Neuronal stem cell (in vitro differentiated cells): ENCODE measurements around the gene ZNF778.

Experiments used
- DNase-seq: peaks from one replicate; pipeline ENCODE4 v3.0.0-alpha.2; 2013; ENCODE audit warnings: low spot score
- H2AFZ ChIP-seq: one replicate; pipeline ENCODE4 v1.6.1; 2013; ENCODE audit warnings: mild to moderate bottlenecking, low read length, inconsistent platforms
- H2AK5ac ChIP-seq: 2 replicates; pipeline ENCODE4 v1.6.1; 2013; ENCODE audit warnings: low read depth, mild to moderate bottlenecking, inconsistent platforms, low read length, moderate library complexity, mixed read lengths
- H2BK120ac ChIP-seq: 2 replicates; pipeline ENCODE4 v1.6.1; 2013; ENCODE audit warnings: low read depth, mild to moderate bottlenecking, inconsistent platforms, low read length, moderate library complexity, mixed read lengths
- H2BK12ac ChIP-seq: one replicate; pipeline ENCODE4 v1.6.1; 2013; ENCODE audit warnings: low read length, inconsistent platforms
- H2BK15ac ChIP-seq: 2 replicates; pipeline ENCODE4 v1.6.1; 2013; ENCODE audit warnings: mild to moderate bottlenecking, low read length, inconsistent platforms, mixed read lengths
- H2BK5ac ChIP-seq: one replicate; pipeline ENCODE4 v1.6.1; 2013; ENCODE audit warnings: inconsistent platforms, mild to moderate bottlenecking, low read length, moderate library complexity
- H3K14ac ChIP-seq: one replicate; pipeline ENCODE4 v1.6.1; 2013; ENCODE audit warnings: low read length, inconsistent platforms
- H3K18ac ChIP-seq: 2 replicates; pipeline ENCODE4 v1.6.1; 2013; ENCODE audit warnings: low read length, inconsistent platforms
- H3K23ac ChIP-seq: 2 replicates; pipeline ENCODE4 v1.6.1; 2013; ENCODE audit warnings: low read depth, mild to moderate bottlenecking, mixed read lengths, low read length, inconsistent platforms; ENCODE audit not compliant: poor library complexity
- H3K27ac ChIP-seq: replicated peaks from 3 replicates; pipeline ENCODE4 v1.5.1; 2013; ENCODE audit warnings: low read length, inconsistent platforms
- H3K27me3 ChIP-seq, 3 experiments: 2 replicates each; pipeline ENCODE4 v1.6.1; 2013; ENCODE audit warnings: low read length in 3 of 3, mild to moderate bottlenecking in 2 of 3, inconsistent platforms in 1 of 3, low read depth in 1 of 3, mixed read lengths in 1 of 3, moderate library complexity in 1 of 3; ENCODE audit not compliant: control insufficient read depth in 3 of 3, insufficient read depth in 3 of 3
- H3K36me3 ChIP-seq, 2 donors: replicated peaks in 1 of 2; 2 replicates each; pipeline ENCODE4 v1.6.1; 2013; ENCODE audit warnings: low read length in 2 of 2; ENCODE audit not compliant: control insufficient read depth in 2 of 2, insufficient read depth in 2 of 2
- H3K4ac ChIP-seq: 2 replicates; pipeline ENCODE4 v1.6.1; 2013; ENCODE audit warnings: inconsistent platforms, mild to moderate bottlenecking, low read length, moderate library complexity
- H3K4me1 ChIP-seq, 2 donors: 1 replicate in 1 of 2; 2 replicates in 1 of 2; pipeline ENCODE4 v1.6.1; 2013; ENCODE audit warnings: low read length in 2 of 2, low read depth in 1 of 2; ENCODE audit not compliant: control insufficient read depth in 2 of 2, insufficient read depth in 1 of 2
- H3K4me2 ChIP-seq: one replicate; pipeline ENCODE4 v1.6.1; 2013; ENCODE audit warnings: mild to moderate bottlenecking, low read length, inconsistent platforms; ENCODE audit not compliant: insufficient read depth, poor library complexity, severe bottlenecking
- H3K4me3 ChIP-seq, 2 donors: 2 replicates each; pipeline ENCODE4 v1.5.1; 2013; ENCODE audit warnings: low read length in 2 of 2, mild to moderate bottlenecking in 2 of 2, inconsistent platforms in 1 of 2, moderate library complexity in 1 of 2
- H3K79me1 ChIP-seq: one replicate; pipeline ENCODE4 v1.6.1; 2013; ENCODE audit warnings: low read depth, mild to moderate bottlenecking, inconsistent platforms, low read length, moderate library complexity
- H3K9ac ChIP-seq: one replicate; pipeline ENCODE4 v1.6.1; 2013; ENCODE audit warnings: mild to moderate bottlenecking, low read depth, low read length, inconsistent platforms; ENCODE audit not compliant: poor library complexity
- H3K9me3 ChIP-seq, 2 donors: replicated peaks in 1 of 2; 2 replicates each; pipeline versions ENCODE3 to v1.6.1; 2013; ENCODE audit warnings: low read length in 2 of 2, mild to moderate bottlenecking in 2 of 2, inconsistent platforms in 1 of 2, low read depth in 1 of 2, mixed read lengths in 1 of 2, moderate library complexity in 1 of 2; ENCODE audit not compliant: control insufficient read depth in 2 of 2, insufficient read depth in 1 of 2
- H4K8ac ChIP-seq: one replicate; pipeline ENCODE4 v1.6.1; 2013; ENCODE audit warnings: low read depth, mild to moderate bottlenecking, inconsistent platforms, low read length, moderate library complexity
- H4K91ac ChIP-seq: one replicate; pipeline ENCODE4 v1.6.1; 2013; ENCODE audit warnings: low read length, low read depth, mild to moderate bottlenecking, inconsistent platforms; ENCODE audit not compliant: poor library complexity
- WGBS, 2 donors: extraction: QIAGEN DNeasy Blood & Tissue Kit; methylation state at CpG; one replicate each; pipeline ENCODE4 v1.1.7; 2013; ENCODE audit warnings: missing lambda C conversion rate in 2 of 2, mixed read lengths in 1 of 2; ENCODE audit not compliant: insufficient read length in 2 of 2, insufficient replicate concordance in 1 of 2; ENCODE audit errors: extremely low coverage in 2 of 2; 5-methylcytosine and 5-hydroxymethylcytosine counted together

The ZNF778 gene

GRCh38 chr16:89172528-89173173, 44.9 kb upstream of the ZNF778 start:
- no peak overlapping the region for H3K4ac ChIP-seq
- H3K4me3 ChIP-seq, result no peak overlapping the region
- H4K91ac ChIP-seq, result no peak overlapping the region
- H3K4me1 ChIP-seq, result peaks cover 18 to 22% of the 10 kb centered on the region in 2 donors
- H3K27me3 ChIP-seq, result peaks cover 2 to 87% (median 16%) of the 10 kb centered on the region in 3 experiments
- H2BK15ac ChIP-seq, result peak overlapping the region; percentile 58
- H3K4me2 ChIP-seq, result no peak overlapping the region
- H4K8ac ChIP-seq, result no peak overlapping the region
- H3K23ac ChIP-seq, result no peak overlapping the region
- H2BK120ac ChIP-seq, result no peak overlapping the region
- no peak overlapping the region for H3K27ac ChIP-seq
- no peaks in the 10 kb centered on the region for H3K36me3 ChIP-seq
- peak overlapping the region; percentile 66 for H3K18ac ChIP-seq
- no CpG with 5 or more reads among the region's 13 CpGs for WGBS, 2 donors
- no peaks in the 10 kb centered on the region for H3K9me3 ChIP-seq
- peak overlapping the region; percentile 70 for H3K9ac ChIP-seq
- no peaks in the 10 kb centered on the region for H3K79me1 ChIP-seq
- H2AK5ac ChIP-seq, result peak overlapping the region; percentile 75
- DNase-seq, result no peak
- H2AFZ ChIP-seq, result no peak overlapping the region
- no peak overlapping the region for H2BK12ac ChIP-seq
- peak overlapping the region; percentile 56 for H3K14ac ChIP-seq
- peak overlapping the region; percentile 87 for H2BK5ac ChIP-seq

GRCh38 chr16:89173174-89173921, 44.2 kb upstream of the ZNF778 start:
- no peak overlapping the region for H4K91ac ChIP-seq
- H2BK15ac ChIP-seq, result peak overlapping the region; percentile 58
- no peak overlapping the region for H3K4ac ChIP-seq
- H3K27me3 ChIP-seq, result peaks cover 2 to 89% (median 16%) of the 10 kb centered on the region in 3 experiments
- no peaks in the 10 kb centered on the region for H3K9me3 ChIP-seq
- H3K79me1 ChIP-seq, result no peaks in the 10 kb centered on the region
- peak overlapping the region; percentile 56 for H3K14ac ChIP-seq
- no peaks in the 10 kb centered on the region for H3K36me3 ChIP-seq
- WGBS, 2 donors, result no CpG with 5 or more reads among the region's 11 CpGs
- H3K4me3 ChIP-seq, result no peak overlapping the region
- H3K9ac ChIP-seq, result peak overlapping the region; percentile 70
- H2BK120ac ChIP-seq, result no peak overlapping the region
- H4K8ac ChIP-seq, result no peak overlapping the region
- peak overlapping the region; percentile 87 for H2BK5ac ChIP-seq
- peak overlapping the region; percentile 18 for H3K4me2 ChIP-seq
- H2AFZ ChIP-seq, result no peak overlapping the region
- no peak overlapping the region for H3K23ac ChIP-seq
- H3K4me1 ChIP-seq, result peaks cover 18 to 22% of the 10 kb centered on the region in 2 donors
- no peak overlapping the region for H3K27ac ChIP-seq
- H2BK12ac ChIP-seq, result no peak overlapping the region
- DNase-seq, result no peak
- H3K18ac ChIP-seq, result peak overlapping the region; percentile 57
- peak overlapping the region; percentile 75 for H2AK5ac ChIP-seq

- H2AFZ ChIP-seq, result no peak overlapping the region
- peaks cover 18 to 22% of the 10 kb centered on the region in 2 donors for H3K4me1 ChIP-seq
- H2BK12ac ChIP-seq, result peak overlapping the region; percentile 66
- H3K27ac ChIP-seq, result no peak overlapping the region
- H3K9ac ChIP-seq, result peak overlapping the region; percentile 6
- WGBS, 2 donors, result no CpG with 5 or more reads among the region's 23 CpGs
- H3K4me2 ChIP-seq, result no peak overlapping the region
- H3K14ac ChIP-seq, result peak overlapping the region; percentile 82
- H3K4ac ChIP-seq, result no peak overlapping the region
- H3K79me1 ChIP-seq, result no peaks in the 10 kb centered on the region
- H2BK15ac ChIP-seq, result peak overlapping the region; percentile 89
- no peak for DNase-seq
- no peak overlapping the region for H3K4me3 ChIP-seq
- H3K18ac ChIP-seq, result peak overlapping the region; percentile 59
- no peaks in the 10 kb centered on the region for H3K9me3 ChIP-seq
- H3K27me3 ChIP-seq, result peaks cover 2 to 86% (median 16%) of the 10 kb centered on the region in 3 experiments
- peak overlapping the region; percentile 1 for H2BK120ac ChIP-seq
- H2BK5ac ChIP-seq, result peak overlapping the region; percentile 39
- no peak overlapping the region for H4K91ac ChIP-seq
- H4K8ac ChIP-seq, result no peak overlapping the region
- peak overlapping the region; percentile 20 for H3K23ac ChIP-seq
- H3K36me3 ChIP-seq, result no peaks in the 10 kb centered on the region
- peak overlapping the region; percentile 94 for H2AK5ac ChIP-seq
These were observed 43.3 kb upstream of the ZNF778 start for GRCh38 chr16:89174055-89174827.
